H9 (cell line): ENCODE data around the gene MRPL48. TPM values are rescaled to one million over a fixed set of nuclear protein-coding genes. Genes with fewer than 3 reads are reported as not detected.
"Not testable (repeated sequence)": the region's sequence is repeated elsewhere in the genome, so short reads cannot be mapped to it uniquely, and the experiment has no call there.

Experiments
- DNase-seq: peaks from one replicate; pipeline ENCODE4 v3.0.0-alpha.2; 2017
- H2AFZ ChIP-seq: one replicate; pipeline ENCODE4 v1.6.1; 2013; ENCODE audit warnings: mild to moderate bottlenecking, low read length, control low read depth, moderate library complexity
- H2AK5ac ChIP-seq: 2 replicates; pipeline ENCODE4 v1.6.1; 2013; ENCODE audit warnings: low read length, control low read depth, mixed read lengths; ENCODE audit not compliant: insufficient read length
- H2BK120ac ChIP-seq: one replicate; pipeline ENCODE4 v1.6.1; 2013; ENCODE audit warnings: low read depth, mild to moderate bottlenecking, low read length, control low read depth, inconsistent platforms; ENCODE audit not compliant: poor library complexity, severe bottlenecking
- H2BK12ac ChIP-seq: 2 replicates; pipeline ENCODE4 v1.6.1; 2013; ENCODE audit warnings: low read length, control low read depth, mixed read lengths, low read depth; ENCODE audit not compliant: insufficient read length
- H2BK15ac ChIP-seq: 2 replicates; pipeline ENCODE4 v1.6.1; 2013; ENCODE audit warnings: low read depth, low read length, control low read depth
- H2BK20ac ChIP-seq: one replicate; pipeline ENCODE4 v1.6.1; 2013; ENCODE audit warnings: low read depth, mild to moderate bottlenecking, low read length, control low read depth, inconsistent platforms; ENCODE audit not compliant: poor library complexity, severe bottlenecking
- H2BK5ac ChIP-seq: 2 replicates; pipeline ENCODE4 v1.6.1; 2013; ENCODE audit warnings: low read length, control low read depth, mixed read lengths; ENCODE audit not compliant: insufficient read length
- H3K14ac ChIP-seq: 2 replicates; pipeline ENCODE4 v1.6.1; 2013; ENCODE audit warnings: low read length, control low read depth; ENCODE audit not compliant: insufficient read depth
- H3K18ac ChIP-seq: 2 replicates; pipeline ENCODE4 v1.6.1; 2013; ENCODE audit warnings: low read depth, mild to moderate bottlenecking, mixed read lengths, low read length, control low read depth; ENCODE audit not compliant: insufficient read length
- H3K23ac ChIP-seq: 2 replicates; pipeline ENCODE4 v1.6.1; 2013; ENCODE audit warnings: low read length, control low read depth, mixed read lengths, low read depth; ENCODE audit not compliant: insufficient read length
- H3K23me2 ChIP-seq: 2 replicates; pipeline ENCODE4 v1.6.1; 2013; ENCODE audit warnings: low read depth, mild to moderate bottlenecking, mixed read lengths, low read length, control low read depth; ENCODE audit not compliant: insufficient read length, poor library complexity, severe bottlenecking
- H3K27ac ChIP-seq: 2 replicates; pipeline ENCODE4 v1.5.1; 2013; ENCODE audit warnings: low read length, control low read depth, mixed read lengths, low read depth; ENCODE audit not compliant: insufficient read length
- H3K27me3 ChIP-seq: 2 replicates; pipeline ENCODE4 v1.6.1; 2013; ENCODE audit warnings: low read length, control low read depth, inconsistent platforms; ENCODE audit not compliant: insufficient read depth
- H3K4ac ChIP-seq: 2 replicates; pipeline ENCODE4 v1.6.1; 2013; ENCODE audit warnings: low read depth, mild to moderate bottlenecking, control low read depth, inconsistent platforms, low read length, moderate library complexity
- H3K4me1 ChIP-seq: 2 replicates; pipeline ENCODE4 v1.6.1; 2013; ENCODE audit warnings: low read length, control low read depth, inconsistent platforms; ENCODE audit not compliant: insufficient read depth
- H3K4me2 ChIP-seq: 2 replicates; pipeline ENCODE4 v1.6.1; 2013; ENCODE audit warnings: low read length, control low read depth, mixed read lengths; ENCODE audit not compliant: insufficient read length, insufficient read depth
- H3K56ac ChIP-seq: 2 replicates; pipeline ENCODE4 v1.6.1; 2013; ENCODE audit warnings: low read depth, mild to moderate bottlenecking, mixed read lengths, low read length, control low read depth; ENCODE audit not compliant: insufficient read length
- H3K79me1 ChIP-seq: 2 replicates; pipeline ENCODE4 v1.6.1; 2013; ENCODE audit warnings: low read depth, mild to moderate bottlenecking, moderate library complexity, low read length, control low read depth, inconsistent platforms; ENCODE audit not compliant: insufficient read depth, poor library complexity, severe bottlenecking
- H3K79me2 ChIP-seq: 2 replicates; pipeline ENCODE4 v1.6.1; 2013; ENCODE audit warnings: low read length, control low read depth, inconsistent platforms; ENCODE audit not compliant: insufficient read depth
- H3K9ac ChIP-seq: 2 replicates; pipeline ENCODE4 v1.6.1; 2013; ENCODE audit warnings: low read length, control low read depth, mixed read lengths; ENCODE audit not compliant: insufficient read length; ENCODE audit errors: extremely low read depth
- H3K9me3 ChIP-seq: one replicate; pipeline ENCODE4 v1.6.1; 2013; ENCODE audit warnings: low read depth, low read length, inconsistent platforms; ENCODE audit not compliant: control insufficient read depth
- H3T11ph ChIP-seq: one replicate; pipeline ENCODE4 v1.6.1; 2013; ENCODE audit warnings: mild to moderate bottlenecking, low read length, control low read depth, inconsistent platforms
- H4K20me1 ChIP-seq: one replicate; pipeline ENCODE4 v1.6.1; 2013; ENCODE audit not compliant: control insufficient read depth, insufficient read length, insufficient read depth
- H4K5ac ChIP-seq: 2 replicates; pipeline ENCODE4 v1.6.1; 2013; ENCODE audit warnings: low read depth, mild to moderate bottlenecking, mixed read lengths, low read length, control low read depth; ENCODE audit not compliant: insufficient read length
- H4K8ac ChIP-seq: replicated peaks from 2 replicates; pipeline ENCODE4 v1.6.1; 2013; ENCODE audit warnings: low read length, control low read depth, mixed read lengths, low read depth; ENCODE audit not compliant: insufficient read length
- H4K91ac ChIP-seq: 2 replicates; pipeline ENCODE4 v1.6.1; 2013; ENCODE audit warnings: low read depth, mild to moderate bottlenecking, moderate library complexity, mixed read lengths, low read length, control low read depth; ENCODE audit not compliant: insufficient read length
- H3K27ac Mint-ChIP-seq, 3 experiments: 2 replicates in 2 of 3; 3 replicates in 1 of 3; pipeline ENCODE4 v1.8.0; 2020 to 2021; ENCODE audit warnings: mixed read lengths in 3 of 3, mild to moderate bottlenecking in 1 of 3, moderate library complexity in 1 of 3
- H3K27me3 Mint-ChIP-seq: 2 replicates; pipeline ENCODE4 v1.8.0; 2021; ENCODE audit warnings: low read depth, mild to moderate bottlenecking, moderate library complexity, mixed read lengths
- H3K36me3 Mint-ChIP-seq, 3 experiments: 2 replicates in 2 of 3; 3 replicates in 1 of 3; pipeline ENCODE4 v1.8.0; 2020 to 2021; ENCODE audit warnings: low read depth in 3 of 3, mixed read lengths in 3 of 3; ENCODE audit not compliant: insufficient read depth in 1 of 3
- H3K4me1 Mint-ChIP-seq, 2 experiments: 2 replicates each; pipeline ENCODE4 v1.8.0; 2020; ENCODE audit warnings: mixed read lengths in 2 of 2
- H3K4me3 Mint-ChIP-seq, 2 experiments: 2 replicates in 1 of 2; 3 replicates in 1 of 2; pipeline ENCODE4 v1.8.0; 2020 to 2021; ENCODE audit warnings: mild to moderate bottlenecking in 2 of 2, mixed read lengths in 2 of 2, moderate library complexity in 1 of 2
- H3K9me3 Mint-ChIP-seq, 2 experiments: 2 replicates in 1 of 2; 3 replicates in 1 of 2; pipeline ENCODE4 v1.8.0; 2020; ENCODE audit warnings: mild to moderate bottlenecking in 2 of 2, mixed read lengths in 2 of 2, moderate library complexity in 1 of 2
- CTCF ChIP-seq: fragments of 200-600 bp; sonication (generic); conservative IDR thresholded peaks from 3 replicates; pipeline ENCODE4 v1.8.0; 2021; ENCODE audit warnings: antibody characterized with exemption, mild to moderate bottlenecking
- WGBS: extraction: QIAGEN DNeasy Blood & Tissue Kit; methylation state at CpG from one replicate; pipeline ENCODE4 v1.1.7; 2013; ENCODE audit warnings: missing lambda C conversion rate, low lambda C conversion rate, mixed read lengths; ENCODE audit not compliant: insufficient read length; ENCODE audit errors: extremely low coverage; 5-methylcytosine and 5-hydroxymethylcytosine counted together
- total RNA-seq: library from RNA; stranded (reverse); gene quantifications from 2 replicates; pipeline ENCODE4 v1.2.1, GENCODE V29; 2021

Gene MRPL48
- total RNA-seq, 1 experiment from 2014 or later, result 36.4 TPM

- no peaks in the 10 kb centered on the region for H3K9me3 ChIP-seq
- H3K4ac ChIP-seq, result no peak overlapping the region
- H2BK120ac ChIP-seq, result no peak overlapping the region
- H4K91ac ChIP-seq, result no peak overlapping the region
- H3K4me1 ChIP-seq, result no peaks in the 10 kb centered on the region
- H4K20me1 ChIP-seq, result no peaks in the 10 kb centered on the region
- no peak overlapping the region for H3K4me3 Mint-ChIP-seq
- no peak overlapping the region for H3K23ac ChIP-seq
- no peak overlapping the region for H2BK20ac ChIP-seq
- H2BK5ac ChIP-seq, result no peak overlapping the region
- no peak overlapping the region for H3K56ac ChIP-seq
- no peaks in the 10 kb centered on the region for H3K27me3 Mint-ChIP-seq
- H3K79me2 ChIP-seq, result peaks cover 22% of the 10 kb centered on the region; the same call in 1 of the 2 replicates
- H3K27ac ChIP-seq, result no peak overlapping the region
- H2AK5ac ChIP-seq, result no peak overlapping the region
- H4K5ac ChIP-seq, result no peak overlapping the region
- no peaks in the 10 kb centered on the region for H3K27me3 ChIP-seq
- no peak overlapping the region for H2BK12ac ChIP-seq
- no peak overlapping the region for H3K4me2 ChIP-seq
- no peak overlapping the region for H2AFZ ChIP-seq
- no peak overlapping the region for H3K18ac ChIP-seq
- H3K36me3 Mint-ChIP-seq, result peaks cover 0 to 9% (median 0%) of the 10 kb centered on the region in 3 experiments; a peak in 3 of 7 replicates
- WGBS, result no CpG with 5 or more reads among the region's 5 CpGs
- H3K23me2 ChIP-seq, result no peaks in the 10 kb centered on the region
- peaks cover 13% of the 10 kb centered on the region for H3K79me1 ChIP-seq
- no peak overlapping the region for H2BK15ac ChIP-seq
- no peaks in the 10 kb centered on the region for H3K9me3 Mint-ChIP-seq
- no peak overlapping the region; a peak in 1 of 7 replicates for H3K27ac Mint-ChIP-seq
- no peak for DNase-seq
- H3T11ph ChIP-seq, result no peak overlapping the region
- H3K4me1 Mint-ChIP-seq, result peaks cover 3 to 5% of the 10 kb centered on the region in 2 experiments; a peak in 1 of 4 replicates
- no peak for TF ChIP-seq CTCF
- no peak overlapping the region for H3K9ac ChIP-seq
- no peak overlapping the region for H4K8ac ChIP-seq
- no peak overlapping the region for H3K14ac ChIP-seq
Measured at GRCh38 chr11:73750228-73750627, 37.4 kb upstream of the MRPL48 start.

- H3K4me1 Mint-ChIP-seq, H2BK20ac ChIP-seq, H3K18ac ChIP-seq, H4K8ac ChIP-seq, H2BK12ac ChIP-seq, H3K9ac ChIP-seq, DNase-seq, H3K27me3 Mint-ChIP-seq, H2BK120ac ChIP-seq, H4K5ac ChIP-seq, H3K14ac ChIP-seq, H3K9me3 Mint-ChIP-seq, H4K20me1 ChIP-seq, H2AK5ac ChIP-seq, H3T11ph ChIP-seq, H3K4me3 Mint-ChIP-seq, H2BK15ac ChIP-seq, H3K23ac ChIP-seq, H3K9me3 ChIP-seq, H3K36me3 Mint-ChIP-seq, H3K27me3 ChIP-seq, H4K91ac ChIP-seq, H2AFZ ChIP-seq, H3K27ac ChIP-seq, H3K23me2 ChIP-seq, H3K4me1 ChIP-seq, H3K4me2 ChIP-seq, H3K56ac ChIP-seq, H2BK5ac ChIP-seq, H3K27ac Mint-ChIP-seq, H3K4ac ChIP-seq: not testable (repeated sequence)
- H3K79me2 ChIP-seq, result peaks cover 25% of the 10 kb centered on the region; the same call in 1 of the 2 replicates
- H3K79me1 ChIP-seq, result peaks cover 13% of the 10 kb centered on the region
- WGBS, result no CpG with 5 or more reads among the region's 4 CpGs
Measured at GRCh38 chr11:73750862-73751261, 36.8 kb upstream of the MRPL48 start.
